Lower leg skin (tissue), 3 donors: Measurements from ENCODE around the gene ARL8B.

Source experiments
- CTCF ChIP-seq, 3 donors: fragments of 450-650 bp; IDR thresholded peaks; one replicate each; pipeline ENCODE4 v1.5.1; 2016; ENCODE audit warnings: antibody characterized with exemption in 3 of 3, mild to moderate bottlenecking in 3 of 3, moderate library complexity in 2 of 3
- POLR2A ChIP-seq, 2 donors: fragments of 450-650 bp; IDR thresholded peaks; one replicate each; pipeline ENCODE4 v1.6.1; 2016 to 2017; ENCODE audit warnings: antibody characterized with exemption in 2 of 2, mild to moderate bottlenecking in 1 of 2, moderate library complexity in 1 of 2

- TF ChIP-seq CTCF (IDR thresholded peaks at IDR 0.05) (no peak), POLR2A (IDR thresholded peaks at IDR 0.05) (no peak)
Observed at GRCh38 chr3:5226783-5227182, 104.7 kb downstream of the ARL8B start.
